GM21723 (cell line): ENCODE measurements around the gene FAAP100.
"Not testable (repeated sequence)": the region's sequence is repeated elsewhere in the genome, so short reads cannot be mapped to it uniquely, and the experiment has no call there.

Experiments
- ATAC-seq: cut with Tn5 transposase; IDR thresholded peaks from one replicate; pipeline ENCODE4 v1.9.1; 2021; ENCODE audit warnings: mild to moderate bottlenecking, moderate library complexity; ENCODE audit not compliant: unreplicated experiment

The FAAP100 gene

GRCh38 chr17:81552244-81553017 is at the start of gene FAAP100:
Gene FAAP100, minus strand, starts transcription at chr17:81552353. Its CDS starts 23 bp downstream, at chr17:81552330.
- ATAC-seq, result peak; percentile 33

- ATAC-seq, result no peak
These were observed 49.5 kb upstream of the FAAP100 start for GRCh38 chr17:81601525-81602120.

- ATAC-seq, result no peak
These were observed 47.8 kb upstream of the FAAP100 start for GRCh38 chr17:81599719-81600486.

- no peak for ATAC-seq
These were observed 41.1 kb upstream of the FAAP100 start for GRCh38 chr17:81593105-81593871.

GRCh38 chr17:81591971-81592370 is 39.8 kb upstream of the FAAP100 start:
- ATAC-seq, result no peak

- no peak for ATAC-seq
These were observed 38.0 kb upstream of the FAAP100 start for GRCh38 chr17:81590121-81590520.

GRCh38 chr17:81589612-81590011 is 37.5 kb upstream of the FAAP100 start:
- ATAC-seq, result no peak

GRCh38 chr17:81586096-81586495 is 33.9 kb upstream of the FAAP100 start:
- ATAC-seq, result no peak

- not testable (repeated sequence) for ATAC-seq
These were observed 32.6 kb upstream of the FAAP100 start for GRCh38 chr17:81584771-81585170.

GRCh38 chr17:81583589-81584342 is 31.6 kb upstream of the FAAP100 start:
- no peak for ATAC-seq

- no peak for ATAC-seq
These were observed 30.6 kb upstream of the FAAP100 start for GRCh38 chr17:81582749-81583148.

GRCh38 chr17:81582341-81582740 is 30.2 kb upstream of the FAAP100 start:
- no peak for ATAC-seq

- no peak for ATAC-seq
These were observed 29.6 kb upstream of the FAAP100 start for GRCh38 chr17:81581758-81582157.

GRCh38 chr17:81580481-81580880 is 28.3 kb upstream of the FAAP100 start:
- ATAC-seq, result no peak

- ATAC-seq, result no peak
These were observed 27.7 kb upstream of the FAAP100 start for GRCh38 chr17:81579821-81580321.

- ATAC-seq, result no peak
These were observed 27.1 kb upstream of the FAAP100 start for GRCh38 chr17:81579298-81579697.

GRCh38 chr17:81578561-81579225 is 26.5 kb upstream of the FAAP100 start:
- no peak for ATAC-seq

- no peak for ATAC-seq
These were observed 25.9 kb upstream of the FAAP100 start for GRCh38 chr17:81578038-81578441.

- ATAC-seq, result no peak
These were observed 25.3 kb upstream of the FAAP100 start for GRCh38 chr17:81577278-81578000.
